Kidney epithelial cell (primary cell): ENCODE data around the gene ALDH7A1. TPM values are rescaled to one million over a fixed set of nuclear protein-coding genes. Genes with fewer than 3 reads are reported as not detected.
A peak's percentile ranks its signal among the peaks of the same experiment; 100 is the strongest.

Experiments used
- DNase-seq: peaks from one replicate; pipeline ENCODE4 v3.0.0-alpha.2; 2010; ENCODE audit warnings: low read depth
- H3K27me3 ChIP-seq: 2 replicates; pipeline ENCODE4 v1.6.0; 2011; ENCODE audit warnings: low read length; ENCODE audit not compliant: control insufficient read depth, insufficient read depth
- H3K36me3 ChIP-seq: 2 replicates; pipeline ENCODE4 v1.5.1; 2011; ENCODE audit warnings: low read length; ENCODE audit not compliant: control insufficient read depth, insufficient read depth
- H3K4me3 ChIP-seq: 2 replicates; pipeline ENCODE4 v1.5.1; 2011; ENCODE audit warnings: low read depth, mild to moderate bottlenecking, control low read depth, low read length
- CTCF ChIP-seq: IDR thresholded peaks from 2 replicates; pipeline ENCODE4 v1.5.1; 2011; ENCODE audit warnings: mild to moderate bottlenecking, moderate library complexity, low read length, control low read depth, inconsistent platforms; ENCODE audit not compliant: insufficient read depth, poor library complexity, severe bottlenecking
- total RNA-seq: library from RNA; depleted of rRNA; stranded (reverse); fragments of >200 nt; gene quantifications from 2 replicates; pipeline ENCODE4 v1.2.3, GENCODE V29; 2015

Gene ALDH7A1
- total RNA-seq, 1 donor from 2014 or later, result 35.2 TPM

GRCh38 chr5:126508962-126509279, 86.1 kb downstream of the ALDH7A1 start:
- H3K27me3 ChIP-seq, result no peaks in the 10 kb centered on the region
- H3K4me3 ChIP-seq, result no peak overlapping the region
- no peak for TF ChIP-seq CTCF
- H3K36me3 ChIP-seq, result no peaks in the 10 kb centered on the region
- no peak for DNase-seq

DNA sequence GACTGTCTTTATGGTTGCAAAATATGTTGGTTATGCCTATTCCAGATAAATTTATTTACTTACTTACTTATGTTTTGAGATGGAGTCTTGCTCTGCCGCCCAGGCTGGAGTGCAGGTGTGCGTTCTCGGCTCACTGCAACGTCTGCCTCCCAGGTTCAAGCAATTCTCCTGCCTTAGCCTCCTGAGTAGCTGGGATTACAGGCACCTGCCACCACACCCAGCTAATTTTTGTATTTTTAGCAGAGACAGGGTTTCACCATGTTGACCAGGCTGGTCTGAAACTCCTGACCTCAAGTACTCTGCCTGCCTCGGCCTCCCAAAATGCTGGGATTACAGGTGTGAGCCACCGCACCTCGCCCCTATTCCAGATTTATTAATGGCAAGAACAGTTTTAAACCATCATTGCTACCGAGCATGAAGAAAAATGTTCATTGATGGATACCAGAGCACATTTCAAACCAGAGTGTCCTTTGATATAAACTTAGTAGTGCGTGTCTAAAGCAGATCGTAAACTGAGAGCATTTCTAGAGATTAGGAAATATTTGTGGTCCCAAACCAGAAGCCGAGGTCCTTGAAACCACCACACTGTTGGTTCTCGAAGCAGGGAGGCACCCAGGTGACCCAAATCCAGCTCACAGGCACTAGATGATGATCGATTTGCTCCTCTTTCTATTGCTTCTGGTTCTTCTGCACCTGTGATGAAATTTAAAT, 86.6 kb downstream of the ALDH7A1 start:
- TF ChIP-seq CTCF, result no peak
- DNase-seq, result no peak
- H3K27me3 ChIP-seq, result no peaks in the 10 kb centered on the region
- no peaks in the 10 kb centered on the region for H3K36me3 ChIP-seq
- no peak overlapping the region for H3K4me3 ChIP-seq

GRCh38 chr5:126506079-126506478, 88.9 kb downstream of the ALDH7A1 start:
- H3K4me3 ChIP-seq, result no peak overlapping the region
- no peak for DNase-seq
- no peaks in the 10 kb centered on the region for H3K27me3 ChIP-seq
- no peaks in the 10 kb centered on the region for H3K36me3 ChIP-seq
- TF ChIP-seq CTCF, result no peak

GRCh38 chr5:126503602-126504104, 91.4 kb downstream of the ALDH7A1 start:
- no peak for TF ChIP-seq CTCF
- H3K27me3 ChIP-seq, result no peaks in the 10 kb centered on the region
- DNase-seq, result no peak
- no peaks in the 10 kb centered on the region for H3K36me3 ChIP-seq
- H3K4me3 ChIP-seq, result no peak overlapping the region

DNA sequence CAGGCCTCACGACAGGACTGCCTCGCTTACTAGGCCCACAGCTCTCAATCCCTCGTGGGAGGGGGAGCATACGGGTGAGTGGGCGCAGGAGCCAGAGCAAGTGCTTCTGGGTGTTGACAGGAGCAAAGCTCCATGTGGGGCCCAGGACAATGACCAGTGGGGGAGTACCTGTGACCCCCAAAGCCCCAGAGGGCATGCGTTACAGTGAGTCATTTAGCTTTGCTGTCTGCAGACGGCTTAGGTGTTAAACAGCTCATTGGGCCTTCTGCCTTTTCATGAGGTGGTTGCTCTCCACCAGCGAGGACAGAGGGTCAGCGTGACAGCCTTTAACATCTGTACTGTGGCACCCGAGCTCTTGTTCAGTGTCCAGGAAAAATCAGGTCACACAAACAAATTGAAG, 93.6 kb downstream of the ALDH7A1 start:
- no peaks in the 10 kb centered on the region for H3K27me3 ChIP-seq
- no peak for TF ChIP-seq CTCF
- no peaks in the 10 kb centered on the region for H3K36me3 ChIP-seq
- no peak for DNase-seq
- H3K4me3 ChIP-seq, result no peak overlapping the region

- TF ChIP-seq CTCF, result peak; percentile 56
- Histone ChIP-seq H3K4me3 (no peak overlapping the region), H3K27me3 (no peaks in the 10 kb centered on the region), H3K36me3 (no peaks in the 10 kb centered on the region)
- DNase-seq, result no peak
Measured at GRCh38 chr5:126499853-126500342, 95.1 kb downstream of the ALDH7A1 start.
